HG02798 (cell line): ENCODE measurements around the gene NEK5.

Experiments
- ATAC-seq: cut with Tn5 transposase; IDR thresholded peaks from one replicate; pipeline ENCODE4 v1.9.1; 2021; ENCODE audit warnings: mild to moderate bottlenecking; ENCODE audit not compliant: unreplicated experiment, poor library complexity

NEK5 gene

GRCh38 chr13:51995677-51996551 is 133.0 kb downstream of the NEK5 start:
- ATAC-seq = no peak

GRCh38 chr13:51993713-51994112 is 135.2 kb downstream of the NEK5 start:
- no peak for ATAC-seq

- no peak for ATAC-seq
These were observed 139.8 kb downstream of the NEK5 start for GRCh38 chr13:51988988-51989618.
